Gastrocnemius medialis (tissue), 4 donors: ENCODE results near the gene NOXO1. TPM values are rescaled to one million over a fixed set of nuclear protein-coding genes. Genes with fewer than 3 reads are reported as not detected.

Experiments
- ATAC-seq, 2 donors: fragments of 150-250 bp; one replicate each; pipeline ENCODE4 v1.9.1; 2016
- DNase-seq, 2 donors: peaks; one replicate each; pipeline ENCODE4 v3.0.0-alpha.2; 2019
- H3K27ac ChIP-seq, 4 donors: fragments of 200-600 bp; sonication (generic); 1 replicate in 1 of 4; 2 replicates in 3 of 4; pipeline ENCODE4 v1.5.1; 2016 to 2018; ENCODE audit warnings: mild to moderate bottlenecking in 2 of 4, moderate library complexity in 1 of 4
- H3K27me3 ChIP-seq, 3 donors: fragments of 200-600 bp; sonication (generic) in 2 of 3; 1 replicate in 1 of 3; 2 replicates in 2 of 3; pipeline versions ENCODE4 v1.5.1 to v1.6.0; 2016 to 2019; ENCODE audit warnings: mild to moderate bottlenecking in 1 of 3, moderate library complexity in 1 of 3
- H3K36me3 ChIP-seq, 2 donors: fragments of 200-600 bp; sonication (generic) in 1 of 2; one replicate each; pipeline ENCODE4 v1.5.1; 2017 to 2018
- H3K4me1 ChIP-seq, 2 donors: fragments of 200-600 bp; sonication (generic) in 1 of 2; one replicate each; pipeline ENCODE4 v1.5.1; 2016 to 2017; ENCODE audit warnings: mild to moderate bottlenecking in 2 of 2
- H3K4me3 ChIP-seq, 4 donors: fragments of 200-600 bp; sonication (generic) in 3 of 4; 1 replicate in 1 of 4; 2 replicates in 3 of 4; pipeline ENCODE4 v1.5.1; 2016 to 2019; ENCODE audit warnings: mild to moderate bottlenecking in 2 of 4
- H3K9me3 ChIP-seq, 3 donors: fragments of 200-600 bp; sonication (generic) in 2 of 3; 1 replicate in 1 of 3; 2 replicates in 2 of 3; pipeline ENCODE4 v1.5.1; 2016 to 2019
- CTCF ChIP-seq, 5 experiments: fragments of 450-650 bp in 3 of 5; fragments of 200-600 bp in 2 of 5; sonication (generic) in 2 of 5; IDR thresholded peaks in 4 of 5; conservative IDR thresholded peaks in 1 of 5; 1 replicate in 4 of 5; 2 replicates in 1 of 5; pipeline ENCODE4 v1.5.1; 2016 to 2019; ENCODE audit warnings: antibody characterized with exemption in 5 of 5, mild to moderate bottlenecking in 3 of 5, moderate library complexity in 3 of 5
- POLR2A ChIP-seq, 2 donors: fragments of 450-650 bp; IDR thresholded peaks; one replicate each; pipeline ENCODE4 v1.6.1; 2017; ENCODE audit warnings: antibody characterized with exemption in 2 of 2, mild to moderate bottlenecking in 2 of 2, moderate library complexity in 2 of 2
- in situ Hi-C, 4 donors: fragments of 200-750 bp; cut with MboI; loops; one replicate each; pipeline versions ENCODE4 v1.15.0 to v1.8.0; 2017; ENCODE audit warnings: low sequenced_read_pairs in 4 of 4
- intact Hi-C: fragments of 100-400 bp; cut with DNase I; formaldehyde crosslinking; loops from one replicate; pipeline ENCODE4 v1.15.1; 2023; ENCODE audit warnings: low total_unique reads
- total RNA-seq, 4 donors: library from RNA; depleted of rRNA; stranded (reverse); fragments of >200 nt; gene quantifications; one replicate each; pipeline versions ENCODE4 v1.1.0 to v1.2.3, GENCODE V29; 2016

The NOXO1 gene
- total RNA-seq, 4 donors from 2014 or later = 0.33 to 0.46 TPM; not detected in 2

DNA sequence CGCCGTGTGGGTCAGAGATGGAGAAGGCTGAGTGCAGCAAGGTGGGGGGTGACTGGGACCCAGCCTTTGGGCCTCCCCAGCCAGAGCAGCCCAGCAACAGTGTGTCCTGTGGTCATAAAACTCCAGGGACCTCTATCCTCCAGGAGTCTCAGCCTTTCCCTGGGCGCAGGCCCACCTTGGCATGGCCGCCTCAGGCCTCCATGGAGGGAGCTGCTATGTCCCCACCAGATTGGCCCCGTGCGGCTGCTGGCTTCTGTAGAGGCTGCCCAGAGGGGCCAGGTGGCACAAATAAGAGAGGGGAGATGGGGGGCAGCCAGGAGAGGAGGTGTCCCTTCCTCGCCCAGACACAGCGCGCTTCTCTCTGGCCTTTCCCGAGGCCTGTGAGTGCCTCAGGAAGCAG lies 5.9 kb upstream of the NOXO1 start:
- DNase-seq (no peak), ATAC-seq (no peak)
- intact Hi-C loops = loop anchor here (10.0 kb wide), 1 partner anchor 372 kb away; the partner anchor contains the start of genes CRAMP1 and IFT140
- Histone ChIP-seq H3K27me3 (peaks cover 30 to 35% (median 34%) of the 10 kb centered on the region in 3 donors), H3K36me3 (peaks cover 0 to 20% of the 10 kb centered on the region in 2 donors), H3K27ac (no peak overlapping the region), H3K9me3 (no peaks in the 10 kb centered on the region), H3K4me1 (peaks cover 19 to 29% of the 10 kb centered on the region in 2 donors), H3K4me3 (no peak overlapping the region)
- no peak for TF ChIP-seq POLR2A (IDR thresholded peaks at IDR 0.05)
- TF ChIP-seq CTCF (IDR thresholded peaks at IDR 0.05 in 4 of 5, conservative IDR thresholded peaks at IDR 0.05 in 1 of 5) = no peak
- in situ Hi-C loops = no loop called here

GRCh38 chr16:1985466-1986150 lies 4.3 kb upstream of the NOXO1 start:
- intact Hi-C loops = loop anchor here (10.0 kb wide), 1 partner anchor 371 kb away; the partner anchor contains the start of genes CRAMP1 and IFT140
- Histone ChIP-seq H3K36me3 (peaks cover 0 to 20% of the 10 kb centered on the region in 2 donors), H3K9me3 (no peaks in the 10 kb centered on the region), H3K27me3 (peaks cover 17 to 22% (median 21%) of the 10 kb centered on the region in 3 donors), H3K4me3 (peak overlapping the region in 2 of 4 donors; percentile 74 to 88), H3K27ac (no peak overlapping the region), H3K4me1 (peaks cover 17 to 18% of the 10 kb centered on the region in 2 donors)
- no peak for ATAC-seq
- DNase-seq = no peak
- in situ Hi-C loops = no loop called here
- no peak for TF ChIP-seq CTCF (IDR thresholded peaks at IDR 0.05 in 4 of 5, conservative IDR thresholded peaks at IDR 0.05 in 1 of 5)
- no peak for TF ChIP-seq POLR2A (IDR thresholded peaks at IDR 0.05)

- in situ Hi-C loops = no loop called here
- Histone ChIP-seq H3K27ac (peak overlapping the region; percentile 52 to 83 (median 78)), H3K36me3 (peaks cover 0 to 20% of the 10 kb centered on the region in 2 donors), H3K27me3 (peaks cover 12 to 14% (median 13%) of the 10 kb centered on the region in 3 donors), H3K9me3 (no peaks in the 10 kb centered on the region), H3K4me1 (peaks cover 16 to 25% of the 10 kb centered on the region in 2 donors), H3K4me3 (peak overlapping the region; percentile 74 to 91 (median 86))
- TF ChIP-seq POLR2A (IDR thresholded peaks at IDR 0.05) (no peak), CTCF (IDR thresholded peaks at IDR 0.05 in 4 of 5, conservative IDR thresholded peaks at IDR 0.05 in 1 of 5) (no peak)
- ATAC-seq = peak; percentile 6 to 23
- DNase-seq = no peak
- intact Hi-C loops = loop anchor here (10.0 kb wide), 1 partner anchor 370 kb away; the partner anchor contains the start of genes CRAMP1 and IFT140
Observed at GRCh38 chr16:1984347-1985225, 3.3 kb upstream of the NOXO1 start.

DNA sequence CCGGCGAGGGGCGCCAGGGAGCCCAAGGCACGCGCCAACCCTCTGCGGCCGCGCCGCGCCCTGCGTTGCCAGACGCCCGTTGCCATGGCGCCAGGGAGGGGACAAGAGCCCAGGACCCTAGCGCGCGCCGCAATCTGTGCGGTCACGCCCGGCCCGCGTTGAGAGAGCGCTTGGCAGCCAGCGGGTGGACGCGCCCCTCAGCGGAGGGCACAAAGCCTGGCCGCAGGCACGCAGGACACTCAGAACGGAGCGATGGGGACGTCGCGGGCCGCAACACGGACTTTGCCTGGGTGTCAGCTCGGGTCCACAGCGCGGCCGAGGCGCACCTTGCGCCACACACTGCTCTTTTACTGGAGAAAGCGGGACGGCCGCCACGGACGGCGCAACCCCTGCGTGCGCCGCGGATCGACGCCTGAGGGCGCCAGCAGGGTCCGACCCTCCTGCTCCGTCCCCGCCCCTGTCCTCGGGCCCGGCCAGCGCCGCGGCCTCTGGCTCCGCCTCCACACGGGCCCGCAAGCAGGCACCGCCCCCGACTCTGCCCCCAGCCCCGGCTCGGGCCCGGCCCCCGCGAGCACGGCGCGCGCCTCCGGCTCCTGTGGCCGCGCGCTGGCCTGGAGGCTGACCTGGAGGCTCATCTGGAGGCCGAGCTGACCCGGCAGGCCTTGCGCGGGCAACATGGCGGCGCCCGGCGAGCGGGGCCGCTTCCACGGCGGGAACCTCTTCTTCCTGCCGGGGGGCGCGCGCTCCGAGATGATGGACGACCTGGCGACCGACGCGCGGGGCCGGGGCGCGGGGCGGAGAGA lies 2.5 kb upstream of the NOXO1 start, which contains the start of gene GFER:
Gene GFER, plus strand, starts transcription at position 650 of the 803 bp plus-strand sequence. Its CDS starts 26 bp downstream, at position 676.
- Histone ChIP-seq H3K27ac (peak within 1 kb of the TSS; percentile 68 to 83 (median 78)), H3K27me3 (peaks cover 4 to 5% (median 5%) of the 10 kb centered on the region in 3 donors), H3K9me3 (no peaks in the 10 kb centered on the region), H3K4me1 (peaks cover 16 to 25% of the 10 kb centered on the region in 2 donors), H3K4me3 (peak within 1 kb of the TSS; percentile 74 to 91 (median 86)), H3K36me3 (peaks cover 0 to 21% of the 10 kb centered on the region in 2 donors)
- ATAC-seq (peak; percentile 76 to 85), DNase-seq (peak; percentile 68 to 82)
- in situ Hi-C loops = no loop called here
- TF ChIP-seq POLR2A (IDR thresholded peaks at IDR 0.05) = peak; percentile 29 to 54
- peak in 4 of 5 experiments; percentile 20 to 45 (median 35) for TF ChIP-seq CTCF (IDR thresholded peaks at IDR 0.05 in 4 of 5, conservative IDR thresholded peaks at IDR 0.05 in 1 of 5)
- intact Hi-C loops = loop anchor here (10.0 kb wide), 1 partner anchor 369 kb away; the partner anchor contains the start of genes CRAMP1 and IFT140
